Neural crest cell (in vitro differentiated cells): ENCODE measurements around the gene CYP2A13. TPM values are rescaled to one million over a fixed set of nuclear protein-coding genes. Genes with fewer than 3 reads are reported as not detected.
"Not testable (repeated sequence)": the region's sequence is repeated elsewhere in the genome, so short reads cannot be mapped to it uniquely, and the experiment has no call there.

Source experiments
- DNase-seq: peaks from one replicate; pipeline ENCODE4 v3.0.0; 2021; ENCODE audit warnings: low read depth, mixed read lengths, low spot score
- H3K27ac Mint-ChIP-seq: one replicate; pipeline ENCODE4 v1.8.0; 2021; ENCODE audit warnings: mild to moderate bottlenecking, mixed read lengths; ENCODE audit not compliant: unreplicated experiment
- H3K27me3 Mint-ChIP-seq: 2 replicates; pipeline ENCODE4 v1.8.0; 2021; ENCODE audit warnings: low read depth, mild to moderate bottlenecking, mixed read lengths
- H3K36me3 Mint-ChIP-seq: 2 replicates; pipeline ENCODE4 v1.8.0; 2021; ENCODE audit warnings: low read depth, mild to moderate bottlenecking, mixed read lengths
- H3K4me1 Mint-ChIP-seq: 2 replicates; pipeline ENCODE4 v1.8.0; 2021; ENCODE audit warnings: mixed read lengths
- H3K4me3 Mint-ChIP-seq: one replicate; pipeline ENCODE4 v1.8.0; 2021; ENCODE audit warnings: mild to moderate bottlenecking, mixed read lengths
- H3K9me3 Mint-ChIP-seq: 2 replicates; pipeline ENCODE4 v1.8.0; 2021; ENCODE audit warnings: mixed read lengths
- CTCF ChIP-seq: fragments of 200-600 bp; sonication (generic); conservative IDR thresholded peaks from 2 replicates; pipeline ENCODE4 v1.5.0; 2021; ENCODE audit warnings: antibody characterized with exemption, mild to moderate bottlenecking
- total RNA-seq: library from RNA; stranded (reverse); gene quantifications from 2 replicates; pipeline ENCODE4 v1.2.1, GENCODE V29; 2021

The CYP2A13 gene
- total RNA-seq, 1 donor from 2014 or later: not detected

GRCh38 chr19:41096353-41096752, 8.1 kb downstream of the CYP2A13 start:
- Mint-ChIP-seq H3K4me3 (no peak overlapping the region), H3K27me3 (peaks cover 70% of the 10 kb centered on the region), H3K27ac (no peak overlapping the region), H3K9me3 (peaks cover 3% of the 10 kb centered on the region), H3K4me1 (no peaks in the 10 kb centered on the region), H3K36me3 (no peaks in the 10 kb centered on the region)
- no peak for DNase-seq
- TF ChIP-seq CTCF: no peak

- no peak for DNase-seq
- TF ChIP-seq CTCF: no peak
- peaks cover 64% of the 10 kb centered on the region for H3K27me3 Mint-ChIP-seq
Measured at GRCh38 chr19:41097302-41097701, 9.1 kb downstream of the CYP2A13 start.

GRCh38 chr19:41098762-41099161, 10.5 kb downstream of the CYP2A13 start:
- Mint-ChIP-seq H3K27me3 (peaks cover 54% of the 10 kb centered on the region), H3K4me3 (no peak overlapping the region), H3K27ac (no peak overlapping the region), H3K4me1 (no peaks in the 10 kb centered on the region), H3K9me3 (peaks cover 7% of the 10 kb centered on the region), H3K36me3 (peaks cover 5% of the 10 kb centered on the region)
- no peak for DNase-seq
- no peak for TF ChIP-seq CTCF

More at GRCh38 chr19:41097302-41097701, 9.1 kb downstream of the CYP2A13 start:
- Mint-ChIP-seq H3K36me3 (peaks cover 2% of the 10 kb centered on the region), H3K4me1 (no peaks in the 10 kb centered on the region), H3K27ac (no peak overlapping the region), H3K4me3 (no peak overlapping the region), H3K9me3 (peaks cover 5% of the 10 kb centered on the region)

GRCh38 chr19:41102210-41102609, 14.0 kb downstream of the CYP2A13 start:
- DNase-seq, H3K27ac Mint-ChIP-seq, H3K36me3 Mint-ChIP-seq, H3K4me3 Mint-ChIP-seq, H3K4me1 Mint-ChIP-seq, H3K9me3 Mint-ChIP-seq: not testable (repeated sequence)
- peaks cover 32% of the 10 kb centered on the region for H3K27me3 Mint-ChIP-seq

GRCh38 chr19:41106177-41106576, 17.9 kb downstream of the CYP2A13 start:
- H3K27me3 Mint-ChIP-seq: peaks cover 20% of the 10 kb centered on the region
- H3K27ac Mint-ChIP-seq: no peak overlapping the region
- no peak overlapping the region for H3K4me3 Mint-ChIP-seq
- peaks cover 5% of the 10 kb centered on the region for H3K36me3 Mint-ChIP-seq
- peaks cover 10% of the 10 kb centered on the region for H3K9me3 Mint-ChIP-seq
- H3K4me1 Mint-ChIP-seq: no peaks in the 10 kb centered on the region
- no peak for DNase-seq
- TF ChIP-seq CTCF: no peak

GRCh38 chr19:41111296-41111695, 23.0 kb downstream of the CYP2A13 start:
- peaks cover 24% of the 10 kb centered on the region for H3K27me3 Mint-ChIP-seq
- H3K36me3 Mint-ChIP-seq: peaks cover 3% of the 10 kb centered on the region
- no peak overlapping the region for H3K4me3 Mint-ChIP-seq
- peaks cover 12% of the 10 kb centered on the region for H3K9me3 Mint-ChIP-seq
- H3K4me1 Mint-ChIP-seq: no peaks in the 10 kb centered on the region
- TF ChIP-seq CTCF: no peak
- no peak overlapping the region for H3K27ac Mint-ChIP-seq
- no peak for DNase-seq
